HG03045 (cell line): ENCODE data around the gene HCRTR1.

Source experiments
- ATAC-seq: cut with Tn5 transposase; IDR thresholded peaks from one replicate; pipeline ENCODE4 v1.9.1; 2021; ENCODE audit warnings: mild to moderate bottlenecking, moderate library complexity; ENCODE audit not compliant: unreplicated experiment

HCRTR1 gene

DNA sequence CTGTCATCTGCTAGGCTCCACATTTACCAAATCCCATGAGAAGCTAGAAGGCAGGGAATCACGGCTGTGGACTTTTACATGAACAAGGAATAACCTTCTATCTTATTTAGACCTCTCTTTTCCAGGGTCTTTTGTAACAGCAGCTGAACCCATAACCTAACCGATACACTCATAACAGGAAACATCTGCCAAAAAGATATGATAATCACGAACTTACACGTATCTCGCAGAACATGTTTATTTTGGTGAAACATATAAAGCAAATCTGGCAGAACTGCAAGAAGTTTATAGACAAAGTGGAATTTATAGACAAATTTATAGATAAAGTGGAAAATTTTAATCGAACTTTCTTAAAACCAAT lies 20.8 kb upstream of the HCRTR1 start:
- ATAC-seq, result no peak

DNA sequence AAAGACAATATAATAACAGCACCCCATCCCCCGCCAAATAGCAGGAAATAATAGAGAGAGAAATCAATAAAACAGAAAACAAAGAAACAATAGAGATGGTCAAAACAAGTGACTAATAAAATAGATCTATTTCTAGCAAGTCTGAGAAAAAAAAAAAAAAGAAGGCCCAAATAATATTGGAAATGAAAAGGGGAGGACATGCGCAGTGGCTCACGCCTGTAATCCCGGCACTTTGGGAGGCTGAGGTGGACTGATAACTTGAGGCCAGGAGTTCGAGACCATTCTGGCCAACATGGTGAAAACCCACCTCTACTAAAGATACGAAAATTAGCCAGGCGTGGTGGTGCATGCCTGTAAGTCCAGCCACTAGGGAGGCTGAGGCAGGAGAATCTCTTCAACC lies 18.5 kb upstream of the HCRTR1 start:
- no peak for ATAC-seq

- no peak for ATAC-seq
These were observed 16.8 kb upstream of the HCRTR1 start for GRCh38 chr1:31600641-31601040.

DNA sequence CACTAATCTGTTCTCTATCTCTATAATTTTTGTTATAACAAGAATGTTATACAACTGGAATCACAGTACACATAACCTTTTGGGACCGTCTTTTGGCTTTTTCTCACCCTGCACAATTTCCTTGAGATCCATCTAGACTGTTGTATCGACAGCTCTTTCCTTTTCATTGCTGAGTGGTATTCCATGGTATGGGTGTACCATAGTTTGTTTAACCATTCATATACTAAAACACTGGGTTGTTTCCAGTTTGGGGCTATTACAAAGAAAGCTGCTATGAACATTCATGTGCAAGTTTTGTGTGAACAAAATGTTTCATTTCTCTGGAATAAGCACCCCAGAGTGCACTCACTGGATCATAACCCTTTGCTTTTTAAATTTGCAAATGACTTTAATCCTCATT lies 15.4 kb upstream of the HCRTR1 start:
- ATAC-seq, result no peak

DNA sequence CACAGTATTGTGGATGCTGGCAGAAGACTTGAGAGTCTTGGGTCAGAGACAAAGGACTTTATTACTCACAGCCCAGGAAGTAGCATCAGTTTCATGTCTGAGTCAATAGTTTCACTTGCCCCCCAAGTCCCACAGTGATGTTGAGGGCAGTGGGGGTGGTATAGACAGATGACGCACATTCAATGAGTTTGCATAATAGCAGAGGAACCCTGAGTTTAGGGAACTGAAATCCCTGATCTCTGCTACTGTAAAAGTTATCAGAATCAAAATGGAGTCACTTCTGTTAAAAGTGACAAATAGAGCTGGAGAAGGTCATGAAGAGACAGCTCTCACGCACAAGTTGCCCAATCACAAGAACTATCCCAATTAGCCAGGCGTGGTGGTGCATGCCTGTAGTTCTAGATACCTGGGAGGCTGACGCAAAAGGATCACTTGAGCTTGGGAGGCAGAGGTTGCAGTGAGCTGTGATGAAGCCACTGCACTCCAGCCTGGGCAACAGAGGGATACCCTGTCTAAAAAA lies 11.5 kb upstream of the HCRTR1 start:
- ATAC-seq, result peak; percentile 75

- no peak for ATAC-seq
These were observed 10.1 kb upstream of the HCRTR1 start for GRCh38 chr1:31607360-31607759.

GRCh38 chr1:31609514-31610118 lies 7.9 kb upstream of the HCRTR1 start:
- no peak for ATAC-seq

- ATAC-seq, result no peak
These were observed 3.0 kb upstream of the HCRTR1 start for GRCh38 chr1:31614414-31615005.

GRCh38 chr1:31615414-31615813 lies 2.1 kb upstream of the HCRTR1 start:
- no peak for ATAC-seq

DNA sequence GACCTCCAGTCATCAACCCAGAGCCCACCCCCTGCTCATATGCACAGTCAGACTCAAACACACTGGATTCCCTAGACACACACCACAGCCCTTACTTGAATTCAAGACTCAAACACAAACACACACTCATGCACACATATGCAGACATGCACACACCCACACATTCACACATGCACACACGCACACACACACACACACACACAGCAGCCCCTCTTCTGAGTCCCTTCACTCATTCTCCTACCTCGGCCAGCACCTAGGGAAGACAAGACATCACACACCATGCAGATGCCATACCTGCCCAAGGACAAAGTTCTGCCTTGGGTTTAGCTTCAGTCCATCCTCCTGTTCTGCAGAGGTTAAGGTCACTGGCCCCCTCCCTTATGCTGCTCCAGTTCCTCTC lies 1.6 kb upstream of the HCRTR1 start:
- ATAC-seq, result no peak

GRCh38 chr1:31617916-31618746 lies 642 bp downstream of the HCRTR1 start:
- ATAC-seq, result no peak

GRCh38 chr1:31618916-31619846 lies 1.7 kb downstream of the HCRTR1 start:
- ATAC-seq, result no peak

- ATAC-seq, result no peak
These were observed 3.4 kb downstream of the HCRTR1 start for GRCh38 chr1:31620631-31621497.

DNA sequence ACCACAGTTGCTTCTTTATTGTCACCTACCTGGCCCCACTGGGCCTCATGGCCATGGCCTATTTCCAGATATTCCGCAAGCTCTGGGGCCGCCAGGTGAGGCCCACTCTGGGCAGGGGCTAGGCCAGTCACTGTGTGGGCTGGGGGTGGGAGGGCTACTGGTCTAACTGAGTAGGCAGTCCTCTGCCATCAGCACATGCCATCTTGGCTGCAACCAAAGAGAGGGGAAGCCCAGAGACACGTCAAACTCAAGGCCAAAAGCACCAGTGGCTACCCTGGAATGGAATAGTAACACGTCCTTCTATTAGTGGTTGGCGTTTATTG lies 4.0 kb downstream of the HCRTR1 start:
- ATAC-seq, result no peak

DNA sequence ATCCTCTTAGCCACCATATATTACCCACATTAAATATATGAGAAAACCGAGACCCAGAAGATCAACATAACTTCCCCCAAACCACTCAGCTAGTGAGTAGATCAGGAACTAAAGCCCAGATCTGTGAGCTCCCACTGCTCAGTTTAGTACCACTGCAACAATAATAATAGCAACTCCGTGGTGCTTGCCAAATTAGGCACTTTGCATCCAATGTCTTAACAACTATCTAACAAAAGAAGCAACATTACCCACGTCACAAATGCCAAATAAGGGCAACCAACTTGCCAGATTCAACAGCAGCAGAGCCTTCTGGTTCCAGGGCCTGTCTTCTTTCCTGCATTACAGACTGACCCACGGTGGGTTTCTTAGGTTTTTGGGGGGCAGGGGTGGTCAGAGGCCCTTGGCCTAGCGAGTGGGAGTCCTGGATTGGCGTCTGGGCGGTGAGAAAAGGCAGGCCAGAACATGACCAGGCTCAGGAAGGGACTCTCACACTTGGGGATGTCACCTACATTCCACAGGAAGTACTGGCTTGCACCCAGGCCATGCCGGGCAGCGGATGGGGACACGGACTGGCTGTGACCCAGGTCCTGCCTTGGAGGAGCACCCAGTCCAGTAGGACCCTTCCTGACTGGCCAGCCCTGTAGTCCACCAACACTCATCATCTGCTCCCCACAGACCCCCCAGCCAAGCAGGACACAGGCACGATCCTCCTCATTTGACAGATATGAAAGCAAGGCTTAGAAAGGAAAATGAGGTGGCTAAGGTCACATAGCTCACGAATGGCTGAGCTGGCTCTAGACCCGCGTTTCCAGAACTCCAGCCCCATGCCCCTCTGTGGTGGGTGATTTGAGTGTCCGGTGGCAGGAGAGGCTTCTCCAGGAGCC lies 4.6 kb downstream of the HCRTR1 start:
- no peak for ATAC-seq

- ATAC-seq, result no peak
These were observed 5.9 kb downstream of the HCRTR1 start for GRCh38 chr1:31623365-31623764.

GRCh38 chr1:31624309-31624708 lies 6.8 kb downstream of the HCRTR1 start:
- no peak for ATAC-seq

- ATAC-seq, result no peak
These were observed 7.4 kb downstream of the HCRTR1 start for GRCh38 chr1:31624731-31625514.
